Testis (tissue), 3 donors: ENCODE data around the gene RCAN3. TPM values are rescaled to one million over a fixed set of nuclear protein-coding genes. Genes with fewer than 3 reads are reported as not detected.
"Not testable (repeated sequence)": the region's sequence is repeated elsewhere in the genome, so short reads cannot be mapped to it uniquely, and the experiment has no call there.

ENCODE experiments used
- DNase-seq: peaks from one replicate; pipeline ENCODE4 v3.0.0-alpha.2; 2019
- H3K27ac ChIP-seq, 2 donors: fragments of 200-600 bp; sonication (generic); one replicate each; pipeline ENCODE4 v1.5.1; 2019
- H3K27me3 ChIP-seq: fragments of 200-600 bp; sonication (generic); one replicate; pipeline ENCODE4 v1.5.1; 2019
- H3K36me3 ChIP-seq: fragments of 200-600 bp; sonication (generic); one replicate; pipeline ENCODE4 v1.5.1; 2017; ENCODE audit warnings: low read depth; ENCODE audit errors: missing control alignments
- H3K4me1 ChIP-seq: fragments of 200-600 bp; sonication (generic); one replicate; pipeline ENCODE4 v1.5.1; 2019
- H3K4me3 ChIP-seq, 2 donors: fragments of 200-600 bp; sonication (generic); one replicate each; pipeline ENCODE4 v1.5.1; 2017 to 2019
- H3K9me3 ChIP-seq: fragments of 200-600 bp; sonication (generic); one replicate; pipeline ENCODE4 v1.5.1; 2017
- CTCF ChIP-seq, 3 experiments: fragments of 450-650 bp in 2 of 3; fragments of 200-600 bp in 1 of 3; sonication (generic) in 1 of 3; IDR thresholded peaks; one replicate each; pipeline ENCODE4 v1.5.1; 2016 to 2019; ENCODE audit warnings: antibody characterized with exemption in 3 of 3, mild to moderate bottlenecking in 2 of 3, moderate library complexity in 1 of 3
- POLR2A ChIP-seq: fragments of 450-650 bp; IDR thresholded peaks from one replicate; pipeline ENCODE4 v1.6.1; 2017; ENCODE audit warnings: antibody characterized with exemption, mild to moderate bottlenecking, moderate library complexity
- WGBS, 2 donors: methylation state at CpG; one replicate each; pipeline ENCODE4 v1.1.5; 2018; 5-methylcytosine and 5-hydroxymethylcytosine counted together
- intact Hi-C: fragments of 100-400 bp; cut with DNase I; formaldehyde crosslinking; loops from one replicate; pipeline ENCODE4 v1.15.1; 2023; ENCODE audit warnings: low total_unique reads
- polyA plus RNA-seq: library from polyadenylated mRNA; stranded (reverse); fragments of 350-450 nt; fragmentation: Illumina TruSeq; extraction: RNeasy Lipid Tissue Mini Kit (QIAGEN cat#74804); gene quantifications from one replicate; pipeline ENCODE4 v1.2.3, GENCODE V29; 2014; ENCODE audit warnings: low read depth, low replicate concordance; ENCODE audit not compliant: insufficient read depth
- total RNA-seq, 2 donors: library from RNA; depleted of rRNA; stranded (reverse); fragments of >200 nt; gene quantifications; one replicate each; pipeline ENCODE4 v1.2.3, GENCODE V29; 2016

The RCAN3 gene
- total and polyA plus RNA-seq, 3 donors from 2014 or later = 4.2 to 8.0 (median 7.9) TPM

DNA sequence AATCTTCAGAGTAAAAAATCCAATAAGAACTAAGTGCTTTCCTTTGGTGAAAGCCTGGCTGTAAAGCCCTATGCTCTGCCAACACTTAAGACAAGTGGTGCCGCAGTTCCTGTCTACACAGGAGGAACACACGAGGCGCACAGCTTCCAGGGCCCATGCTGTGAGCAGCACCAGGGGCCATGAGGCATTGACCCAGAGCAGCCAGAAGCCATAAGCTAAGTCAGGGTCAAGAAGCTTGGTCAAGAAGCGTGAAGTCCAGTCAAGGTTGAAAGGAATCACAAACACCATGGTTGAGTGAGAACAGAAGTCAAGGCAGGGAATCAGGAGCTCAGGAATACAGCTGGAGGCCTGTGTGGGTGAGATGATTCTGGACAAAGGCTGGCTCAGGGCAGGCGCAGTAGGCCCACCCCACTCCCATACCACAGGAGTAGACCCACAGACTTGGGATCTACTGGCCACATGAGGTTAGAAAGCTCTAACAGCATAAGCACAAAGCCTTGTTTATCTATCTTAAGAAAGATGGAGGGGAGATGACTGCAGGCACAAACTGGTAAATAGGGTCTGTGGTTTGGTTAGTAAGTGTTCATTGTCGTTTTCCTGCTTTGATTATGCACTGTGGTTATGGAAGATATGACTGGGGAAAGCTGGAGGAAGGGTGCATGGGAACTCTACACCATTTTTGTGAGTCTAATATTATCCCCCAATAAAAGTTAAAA is 42.9 kb upstream of the RCAN3 start:
- Histone ChIP-seq H3K4me3 (no peak overlapping the region), H3K27ac (no peak overlapping the region), H3K27me3 (no peaks in the 10 kb centered on the region), H3K9me3 (no peaks in the 10 kb centered on the region), H3K4me1 (no peaks in the 10 kb centered on the region), H3K36me3 (no peaks in the 10 kb centered on the region)
- intact Hi-C loops = no loop called here
- TF ChIP-seq POLR2A (no peak), CTCF (IDR thresholded peaks at IDR 0.05) (no peak)
- DNase-seq = no peak
- WGBS, 2 donors = 91 to 93% methylated on average over 6 of the region's 6 CpGs

GRCh38 chr1:24462128-24462527 is 40.5 kb upstream of the RCAN3 start:
- H3K27me3 ChIP-seq, intact Hi-C loops, H3K36me3 ChIP-seq, H3K4me1 ChIP-seq, H3K4me3 ChIP-seq, H3K27ac ChIP-seq, H3K9me3 ChIP-seq, DNase-seq: not testable (repeated sequence)
- 91 to 98% methylated on average over 4 of the region's 4 CpGs for WGBS, 2 donors

DNA sequence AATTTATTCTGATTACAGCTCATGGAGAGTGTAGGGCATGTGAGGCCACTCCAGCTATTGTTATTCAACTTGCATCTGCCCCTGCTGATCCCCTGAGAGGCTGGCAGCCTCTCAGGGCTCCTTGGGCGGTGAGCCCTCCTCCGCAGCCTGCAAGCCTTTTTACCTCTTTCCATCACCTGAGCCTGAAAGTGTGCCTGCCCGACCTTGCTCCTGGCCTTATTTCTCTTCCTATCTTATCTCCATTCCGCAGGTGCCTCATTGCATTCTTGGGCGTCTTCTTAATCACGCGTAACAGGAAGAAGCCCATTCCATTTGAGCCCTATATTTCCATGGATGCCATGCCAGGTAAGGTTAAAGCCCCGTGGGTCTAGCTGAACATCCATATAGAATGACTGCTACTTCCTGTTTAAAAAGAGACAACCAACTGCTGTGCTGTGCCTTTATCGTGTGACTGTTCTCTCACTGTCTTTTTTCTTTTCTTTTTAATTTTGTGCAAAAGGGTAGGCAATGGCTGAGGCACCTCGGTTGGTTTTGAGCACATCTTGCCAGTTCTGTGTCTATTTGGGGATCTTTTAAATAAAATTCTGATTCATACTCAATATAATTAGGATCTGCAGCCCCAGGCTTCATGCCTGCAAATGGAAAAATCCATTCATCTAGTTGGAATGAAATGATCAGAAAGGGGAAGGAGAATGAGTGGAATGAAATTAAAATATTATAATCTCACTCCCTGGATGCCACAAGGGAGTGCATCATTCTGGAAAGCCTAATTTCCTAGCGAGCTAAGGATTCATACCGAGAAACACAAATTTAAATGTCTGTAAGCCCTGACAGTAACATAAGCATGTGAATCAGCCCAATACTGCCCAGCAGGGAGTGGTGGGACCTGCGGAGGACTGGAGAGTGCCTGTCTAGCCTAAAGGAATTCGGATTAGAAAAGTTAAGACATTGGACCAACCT is 38.6 kb upstream of the RCAN3 start:
- no peak for DNase-seq
- no peaks in the 10 kb centered on the region for H3K36me3 ChIP-seq
- intact Hi-C loops = no loop called here
- no peak overlapping the region for H3K27ac ChIP-seq
- 70 to 73% methylated on average over 14 of the region's 14 CpGs for WGBS, 2 donors
- TF ChIP-seq POLR2A (no peak), CTCF (IDR thresholded peaks at IDR 0.05) (no peak)
- no peaks in the 10 kb centered on the region for H3K4me1 ChIP-seq
- no peak overlapping the region for H3K4me3 ChIP-seq
- H3K9me3 ChIP-seq = no peaks in the 10 kb centered on the region
- H3K27me3 ChIP-seq = no peaks in the 10 kb centered on the region

GRCh38 chr1:24465099-24465498 is 37.5 kb upstream of the RCAN3 start:
- no peaks in the 10 kb centered on the region for H3K9me3 ChIP-seq
- 73 to 87% methylated on average over 4 of the region's 4 CpGs for WGBS, 2 donors
- H3K27me3 ChIP-seq = no peaks in the 10 kb centered on the region
- no peak for DNase-seq
- H3K27ac ChIP-seq = no peak overlapping the region
- no peaks in the 10 kb centered on the region for H3K4me1 ChIP-seq
- intact Hi-C loops = no loop called here
- no peaks in the 10 kb centered on the region for H3K36me3 ChIP-seq
- H3K4me3 ChIP-seq = no peak overlapping the region
- TF ChIP-seq POLR2A (no peak), CTCF (IDR thresholded peaks at IDR 0.05) (no peak)

- Histone ChIP-seq H3K4me3 (no peak overlapping the region), H3K27me3 (no peaks in the 10 kb centered on the region), H3K4me1 (no peaks in the 10 kb centered on the region), H3K36me3 (no peaks in the 10 kb centered on the region), H3K9me3 (no peaks in the 10 kb centered on the region), H3K27ac (no peak overlapping the region)
- WGBS, 2 donors = 92 to 94% methylated on average over 2 of the region's 2 CpGs
- no peak for TF ChIP-seq CTCF (IDR thresholded peaks at IDR 0.05)
- no peak for TF ChIP-seq POLR2A
- intact Hi-C loops = no loop called here
- no peak for DNase-seq
These were observed 37.0 kb upstream of the RCAN3 start for GRCh38 chr1:24465638-24466037.
